ENCODE data around the gene VAPB.

VAPB gene

GRCh38 chr20:58467572-58468527, 78.8 kb downstream of the VAPB start:
- H3K4me1 ChIP-seq = no peaks in the 10 kb centered on the region; a peak in 1 of 20 replicates
- no peaks in the 10 kb centered on the region for H3K27me3 ChIP-seq
- H3K27ac ChIP-seq = no peak overlapping the region
- H3K4me2 ChIP-seq = no peak overlapping the region
- no peak for TF ChIP-seq Cebpa-rat (IDR thresholded peaks at IDR 0.05)
- H4K20me1 ChIP-seq = peaks cover 0 to 9% (median 0%) of the 10 kb centered on the region in 11 experiments; a peak in 4 of 22 replicates
- H3K36me3 ChIP-seq = no peaks in the 10 kb centered on the region
- H3K9ac ChIP-seq = no peak overlapping the region
- peaks cover 0 to 7% (median 4%) of the 10 kb centered on the region in 11 experiments; a peak in 12 of 22 replicates for H3K9me3 ChIP-seq (replicated peaks in 1 of 11)
- H3K4me3 ChIP-seq = no peak overlapping the region

- Histone ChIP-seq H3K4me2 (no peak overlapping the region), H3K27ac (no peak overlapping the region), H3K9me3 (replicated peaks in 1 of 11) (no peaks in the 10 kb centered on the region), H3K9ac (no peak overlapping the region), H3K27me3 (no peaks in the 10 kb centered on the region), H4K20me1 (peaks cover 0 to 9% (median 0%) of the 10 kb centered on the region in 11 experiments; a peak in 4 of 22 replicates), H3K36me3 (no peaks in the 10 kb centered on the region), H3K4me3 (no peak overlapping the region), H3K4me1 (no peaks in the 10 kb centered on the region)
- no peak for TF ChIP-seq Cebpa-rat (IDR thresholded peaks at IDR 0.05)
Measured at GRCh38 chr20:58469616-58470015, 80.6 kb downstream of the VAPB start.

- Histone ChIP-seq H3K36me3 (no peaks in the 10 kb centered on the region), H3K4me1 (no peaks in the 10 kb centered on the region), H3K9ac (no peak overlapping the region), H3K4me2 (no peak overlapping the region), H4K20me1 (peaks cover 0 to 9% (median 0%) of the 10 kb centered on the region in 11 experiments; a peak in 4 of 22 replicates), H3K27ac (no peak overlapping the region), H3K27me3 (no peaks in the 10 kb centered on the region), H3K4me3 (no peak overlapping the region), H3K9me3 (replicated peaks in 1 of 11) (no peaks in the 10 kb centered on the region)
- TF ChIP-seq Cebpa-rat (IDR thresholded peaks at IDR 0.05) = no peak
Measured at GRCh38 chr20:58470336-58471192, 81.5 kb downstream of the VAPB start.

GRCh38 chr20:58471193-58472164, 82.5 kb downstream of the VAPB start:
- no peak overlapping the region for H3K4me3 ChIP-seq
- no peak for TF ChIP-seq Cebpa-rat (IDR thresholded peaks at IDR 0.05)
- H3K4me1 ChIP-seq = no peaks in the 10 kb centered on the region
- no peaks in the 10 kb centered on the region for H3K36me3 ChIP-seq
- no peak overlapping the region for H3K4me2 ChIP-seq
- H3K27me3 ChIP-seq = no peaks in the 10 kb centered on the region
- H4K20me1 ChIP-seq = peaks cover 0 to 9% (median 0%) of the 10 kb centered on the region in 11 experiments; a peak in 4 of 22 replicates
- H3K9me3 ChIP-seq (replicated peaks in 1 of 11) = no peaks in the 10 kb centered on the region; a peak in 1 of 22 replicates
- H3K9ac ChIP-seq = no peak overlapping the region
- H3K27ac ChIP-seq = no peak overlapping the region

- Histone ChIP-seq H3K4me3 (no peak overlapping the region), H3K4me1 (no peaks in the 10 kb centered on the region), H3K27ac (no peak overlapping the region), H3K4me2 (no peak overlapping the region), H3K27me3 (no peaks in the 10 kb centered on the region), H3K9ac (no peak overlapping the region), H4K20me1 (peaks cover 0 to 5% (median 0%) of the 10 kb centered on the region in 11 experiments; a peak in 3 of 22 replicates), H3K36me3 (no peaks in the 10 kb centered on the region), H3K9me3 (replicated peaks in 1 of 11) (peaks cover 0 to 9% (median 3%) of the 10 kb centered on the region in 11 experiments; a peak in 11 of 22 replicates)
- TF ChIP-seq Cebpa-rat (IDR thresholded peaks at IDR 0.05) = no peak
Measured at GRCh38 chr20:58472273-58473018, 83.4 kb downstream of the VAPB start.

GRCh38 chr20:58473453-58474425, 84.7 kb downstream of the VAPB start:
- TF ChIP-seq Cebpa-rat (IDR thresholded peaks at IDR 0.05) = no peak
- H4K20me1 ChIP-seq = no peaks in the 10 kb centered on the region; a peak in 3 of 22 replicates

DNA sequence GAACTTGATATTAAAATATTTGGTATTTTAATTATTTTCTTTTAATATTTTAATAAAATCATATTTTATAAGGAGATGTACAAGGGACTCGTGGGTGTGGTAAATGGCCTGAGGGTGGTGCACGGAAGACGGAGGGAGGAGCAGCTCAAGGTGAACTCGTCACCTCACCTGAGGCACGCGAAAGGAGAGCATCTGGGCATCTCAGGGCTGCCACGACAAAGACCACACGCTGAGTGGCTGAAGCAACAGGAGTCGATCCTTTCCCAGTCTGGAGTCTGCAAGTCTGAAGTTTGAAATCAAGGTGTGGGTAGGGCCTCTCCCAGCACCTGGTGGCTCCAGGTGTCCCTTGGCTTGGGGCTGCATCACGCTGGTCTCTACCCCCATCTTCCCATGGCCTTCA, 86.4 kb downstream of the VAPB start:
- TF ChIP-seq Cebpa-rat (IDR thresholded peaks at IDR 0.05) = no peak
- no peak overlapping the region for H3K9ac ChIP-seq
- no peak overlapping the region for H3K27ac ChIP-seq
- H3K4me3 ChIP-seq = no peak overlapping the region
- no peak overlapping the region for H3K4me2 ChIP-seq
- no peaks in the 10 kb centered on the region for H3K27me3 ChIP-seq
- no peaks in the 10 kb centered on the region for H3K4me1 ChIP-seq
- H4K20me1 ChIP-seq = no peaks in the 10 kb centered on the region; a peak in 1 of 22 replicates
- no peaks in the 10 kb centered on the region; a peak in 1 of 22 replicates for H3K36me3 ChIP-seq
- peaks cover 17 to 34% (median 20%) of the 10 kb centered on the region in 11 experiments for H3K9me3 ChIP-seq (replicated peaks in 1 of 11)

More at GRCh38 chr20:58473453-58474425, 84.7 kb downstream of the VAPB start:
- Histone ChIP-seq H3K4me2 (no peak overlapping the region), H3K27ac (no peak overlapping the region), H3K9ac (no peak overlapping the region), H3K4me3 (no peak overlapping the region), H3K27me3 (no peaks in the 10 kb centered on the region), H3K4me1 (no peaks in the 10 kb centered on the region), H3K36me3 (no peaks in the 10 kb centered on the region; a peak in 1 of 22 replicates), H3K9me3 (replicated peaks in 1 of 11) (peaks cover 11 to 22% (median 16%) of the 10 kb centered on the region in 11 experiments)
